ENCODE results near the gene IGFLR1.

The IGFLR1 gene

DNA sequence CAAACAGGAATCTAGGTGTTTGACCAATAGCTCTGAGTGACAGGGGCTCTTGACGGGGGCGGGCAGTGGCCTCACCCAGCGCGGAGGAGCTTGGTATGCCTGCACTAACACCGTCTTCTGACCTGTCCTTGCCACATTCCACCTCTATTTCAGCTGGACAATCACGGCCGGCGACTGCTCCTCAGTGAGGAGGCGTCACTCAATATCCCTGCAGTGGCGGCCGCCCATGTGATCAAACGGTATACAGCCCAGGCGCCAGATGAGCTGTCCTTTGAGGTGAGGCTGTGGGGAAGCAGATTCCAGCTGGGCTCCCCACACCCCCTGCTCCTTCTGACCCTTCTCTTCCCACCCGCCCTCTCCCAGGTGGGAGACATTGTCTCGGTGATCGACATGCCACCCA, 37.8 kb upstream of the IGFLR1 start:
- TF ChIP-seq, protein P1, sequence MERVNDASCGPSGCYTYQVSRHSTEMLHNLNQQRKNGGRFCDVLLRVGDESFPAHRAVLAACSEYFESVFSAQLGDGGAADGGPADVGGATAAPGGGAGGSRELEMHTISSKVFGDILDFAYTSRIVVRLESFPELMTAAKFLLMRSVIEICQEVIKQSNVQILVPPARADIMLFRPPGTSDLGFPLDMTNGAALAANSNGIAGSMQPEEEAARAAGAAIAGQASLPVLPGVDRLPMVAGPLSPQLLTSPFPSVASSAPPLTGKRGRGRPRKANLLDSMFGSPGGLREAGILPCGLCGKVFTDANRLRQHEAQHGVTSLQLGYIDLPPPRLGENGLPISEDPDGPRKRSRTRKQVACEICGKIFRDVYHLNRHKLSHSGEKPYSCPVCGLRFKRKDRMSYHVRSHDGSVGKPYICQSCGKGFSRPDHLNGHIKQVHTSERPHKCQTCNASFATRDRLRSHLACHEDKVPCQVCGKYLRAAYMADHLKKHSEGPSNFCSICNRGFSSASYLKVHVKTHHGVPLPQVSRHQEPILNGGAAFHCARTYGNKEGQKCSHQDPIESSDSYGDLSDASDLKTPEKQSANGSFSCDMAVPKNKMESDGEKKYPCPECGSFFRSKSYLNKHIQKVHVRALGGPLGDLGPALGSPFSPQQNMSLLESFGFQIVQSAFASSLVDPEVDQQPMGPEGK (CRISPR knock-in tag; IDR thresholded peaks at IDR 0.05; ENCODE audit: borderline replicate concordance): no peak
- TF ChIP-seq SNAI2 (CRISPR knock-in tag; IDR thresholded peaks at IDR 0.05) (no peak), OSR1 (CRISPR knock-in tag; IDR thresholded peaks at IDR 0.05) (no peak), TCF4 (CRISPR knock-in tag; IDR thresholded peaks at IDR 0.05; ENCODE audit: borderline replicate concordance) (no peak), ZFP3 (CRISPR knock-in tag; IDR thresholded peaks at IDR 0.05) (no peak), PPARA (CRISPR knock-in tag; IDR thresholded peaks at IDR 0.05; ENCODE audit: borderline replicate concordance) (no peak), BACH2 (CRISPR knock-in tag; IDR thresholded peaks at IDR 0.05; ENCODE audit: borderline replicate concordance) (no peak), ZNF70 (CRISPR knock-in tag; IDR thresholded peaks at IDR 0.05) (no peak), RARB (CRISPR knock-in tag; IDR thresholded peaks at IDR 0.05) (no peak)
- TF ChIP-seq, protein P2, sequence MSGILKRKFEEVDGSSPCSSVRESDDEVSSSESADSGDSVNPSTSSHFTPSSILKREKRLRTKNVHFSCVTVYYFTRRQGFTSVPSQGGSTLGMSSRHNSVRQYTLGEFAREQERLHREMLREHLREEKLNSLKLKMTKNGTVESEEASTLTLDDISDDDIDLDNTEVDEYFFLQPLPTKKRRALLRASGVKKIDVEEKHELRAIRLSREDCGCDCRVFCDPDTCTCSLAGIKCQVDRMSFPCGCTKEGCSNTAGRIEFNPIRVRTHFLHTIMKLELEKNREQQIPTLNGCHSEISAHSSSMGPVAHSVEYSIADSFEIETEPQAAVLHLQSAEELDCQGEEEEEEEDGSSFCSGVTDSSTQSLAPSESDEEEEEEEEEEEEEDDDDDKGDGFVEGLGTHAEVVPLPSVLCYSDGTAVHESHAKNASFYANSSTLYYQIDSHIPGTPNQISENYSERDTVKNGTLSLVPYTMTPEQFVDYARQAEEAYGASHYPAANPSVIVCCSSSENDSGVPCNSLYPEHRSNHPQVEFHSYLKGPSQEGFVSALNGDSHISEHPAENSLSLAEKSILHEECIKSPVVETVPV (CRISPR knock-in tag; IDR thresholded peaks at IDR 0.05): no peak
- TF ChIP-seq, protein P3, sequence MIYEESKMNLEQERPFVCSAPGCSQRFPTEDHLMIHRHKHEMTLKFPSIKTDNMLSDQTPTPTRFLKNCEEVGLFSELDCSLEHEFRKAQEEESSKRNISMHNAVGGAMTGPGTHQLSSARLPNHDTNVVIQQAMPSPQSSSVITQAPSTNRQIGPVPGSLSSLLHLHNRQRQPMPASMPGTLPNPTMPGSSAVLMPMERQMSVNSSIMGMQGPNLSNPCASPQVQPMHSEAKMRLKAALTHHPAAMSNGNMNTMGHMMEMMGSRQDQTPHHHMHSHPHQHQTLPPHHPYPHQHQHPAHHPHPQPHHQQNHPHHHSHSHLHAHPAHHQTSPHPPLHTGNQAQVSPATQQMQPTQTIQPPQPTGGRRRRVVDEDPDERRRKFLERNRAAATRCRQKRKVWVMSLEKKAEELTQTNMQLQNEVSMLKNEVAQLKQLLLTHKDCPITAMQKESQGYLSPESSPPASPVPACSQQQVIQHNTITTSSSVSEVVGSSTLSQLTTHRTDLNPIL (CRISPR knock-in tag; IDR thresholded peaks at IDR 0.05; ENCODE audit: low read depth): no peak
- no peak for ATAC-seq

DNA sequence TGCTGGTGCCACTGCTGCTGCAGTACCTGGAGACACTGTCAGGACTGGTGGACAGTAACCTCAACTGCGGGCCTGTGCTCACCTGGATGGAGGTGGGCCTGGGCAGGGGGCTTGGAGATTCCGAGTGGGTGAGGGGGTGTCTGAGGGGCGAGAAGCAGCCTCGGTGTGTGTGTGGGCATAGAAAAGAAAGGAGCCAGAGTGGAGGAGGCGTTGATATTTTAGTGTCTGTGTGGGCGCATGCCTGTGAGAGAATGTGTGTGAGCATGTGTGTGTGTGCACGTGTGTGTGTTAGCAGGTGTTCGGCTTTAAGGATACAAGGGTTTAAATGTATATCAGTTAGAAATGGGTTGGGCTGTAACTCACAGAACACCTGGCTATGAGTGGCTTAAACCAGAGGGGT, 36.8 kb upstream of the IGFLR1 start:
- no peak for ATAC-seq
- TF ChIP-seq ZC3H10 (CRISPR knock-in tag; IDR thresholded peaks at IDR 0.05) (no peak), GLIS3 (CRISPR knock-in tag; IDR thresholded peaks at IDR 0.05) (no peak), ZNF70 (CRISPR knock-in tag; IDR thresholded peaks at IDR 0.05) (no peak), ZNF8 (CRISPR knock-in tag; IDR thresholded peaks at IDR 0.05) (no peak), CSDC2 (CRISPR knock-in tag; IDR thresholded peaks at IDR 0.05) (no peak), OSR1 (CRISPR knock-in tag; IDR thresholded peaks at IDR 0.05) (no peak), ISL1 (CRISPR knock-in tag; IDR thresholded peaks at IDR 0.05) (no peak), ZFP3 (CRISPR knock-in tag; IDR thresholded peaks at IDR 0.05) (no peak), SNAI2 (CRISPR knock-in tag; IDR thresholded peaks at IDR 0.05) (no peak), RARB (CRISPR knock-in tag; IDR thresholded peaks at IDR 0.05) (no peak), ZFP30 (CRISPR knock-in tag; IDR thresholded peaks at IDR 0.05) (no peak), TCF4 (CRISPR knock-in tag; IDR thresholded peaks at IDR 0.05; ENCODE audit: borderline replicate concordance) (no peak)
- TF ChIP-seq, protein P4, sequence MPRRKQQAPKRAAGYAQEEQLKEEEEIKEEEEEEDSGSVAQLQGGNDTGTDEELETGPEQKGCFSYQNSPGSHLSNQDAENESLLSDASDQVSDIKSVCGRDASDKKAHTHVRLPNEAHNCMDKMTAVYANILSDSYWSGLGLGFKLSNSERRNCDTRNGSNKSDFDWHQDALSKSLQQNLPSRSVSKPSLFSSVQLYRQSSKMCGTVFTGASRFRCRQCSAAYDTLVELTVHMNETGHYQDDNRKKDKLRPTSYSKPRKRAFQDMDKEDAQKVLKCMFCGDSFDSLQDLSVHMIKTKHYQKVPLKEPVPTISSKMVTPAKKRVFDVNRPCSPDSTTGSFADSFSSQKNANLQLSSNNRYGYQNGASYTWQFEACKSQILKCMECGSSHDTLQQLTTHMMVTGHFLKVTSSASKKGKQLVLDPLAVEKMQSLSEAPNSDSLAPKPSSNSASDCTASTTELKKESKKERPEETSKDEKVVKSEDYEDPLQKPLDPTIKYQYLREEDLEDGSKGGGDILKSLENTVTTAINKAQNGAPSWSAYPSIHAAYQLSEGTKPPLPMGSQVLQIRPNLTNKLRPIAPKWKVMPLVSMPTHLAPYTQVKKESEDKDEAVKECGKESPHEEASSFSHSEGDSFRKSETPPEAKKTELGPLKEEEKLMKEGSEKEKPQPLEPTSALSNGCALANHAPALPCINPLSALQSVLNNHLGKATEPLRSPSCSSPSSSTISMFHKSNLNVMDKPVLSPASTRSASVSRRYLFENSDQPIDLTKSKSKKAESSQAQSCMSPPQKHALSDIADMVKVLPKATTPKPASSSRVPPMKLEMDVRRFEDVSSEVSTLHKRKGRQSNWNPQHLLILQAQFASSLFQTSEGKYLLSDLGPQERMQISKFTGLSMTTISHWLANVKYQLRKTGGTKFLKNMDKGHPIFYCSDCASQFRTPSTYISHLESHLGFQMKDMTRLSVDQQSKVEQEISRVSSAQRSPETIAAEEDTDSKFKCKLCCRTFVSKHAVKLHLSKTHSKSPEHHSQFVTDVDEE (CRISPR knock-in tag; IDR thresholded peaks at IDR 0.05): no peak
- TF ChIP-seq, protein P5, sequence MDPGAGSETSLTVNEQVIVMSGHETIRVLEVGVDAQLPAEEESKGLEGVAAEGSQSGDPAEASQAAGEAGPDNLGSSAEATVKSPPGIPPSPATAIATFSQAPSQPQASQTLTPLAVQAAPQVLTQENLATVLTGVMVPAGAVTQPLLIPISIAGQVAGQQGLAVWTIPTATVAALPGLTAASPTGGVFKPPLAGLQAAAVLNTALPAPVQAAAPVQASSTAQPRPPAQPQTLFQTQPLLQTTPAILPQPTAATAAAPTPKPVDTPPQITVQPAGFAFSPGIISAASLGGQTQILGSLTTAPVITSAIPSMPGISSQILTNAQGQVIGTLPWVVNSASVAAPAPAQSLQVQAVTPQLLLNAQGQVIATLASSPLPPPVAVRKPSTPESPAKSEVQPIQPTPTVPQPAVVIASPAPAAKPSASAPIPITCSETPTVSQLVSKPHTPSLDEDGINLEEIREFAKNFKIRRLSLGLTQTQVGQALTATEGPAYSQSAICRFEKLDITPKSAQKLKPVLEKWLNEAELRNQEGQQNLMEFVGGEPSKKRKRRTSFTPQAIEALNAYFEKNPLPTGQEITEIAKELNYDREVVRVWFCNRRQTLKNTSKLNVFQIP (CRISPR knock-in tag; IDR thresholded peaks at IDR 0.05; ENCODE audit: borderline replicate concordance, low read depth): no peak

DNA sequence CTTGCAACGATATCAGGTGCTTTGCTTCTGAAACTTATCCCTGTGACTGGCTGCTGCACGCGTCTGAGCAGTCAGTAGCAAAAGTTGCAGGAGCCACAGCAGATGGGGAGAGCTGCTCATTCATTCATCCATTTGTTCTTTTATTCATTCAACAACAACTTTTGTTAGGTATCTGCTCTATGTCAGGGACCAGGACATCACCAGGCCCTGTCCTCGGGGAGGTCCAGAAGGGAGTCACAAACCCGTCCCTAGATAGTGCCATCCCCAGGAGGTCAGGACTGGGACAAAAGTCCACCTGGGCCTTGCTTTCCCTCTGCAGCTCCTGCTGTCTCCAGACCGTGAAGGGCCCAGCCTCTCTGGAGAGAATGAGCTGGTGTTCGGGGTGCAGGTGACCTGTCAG, 35.7 kb upstream of the IGFLR1 start:
- no peak for TF ChIP-seq ZFP30 (CRISPR knock-in tag; IDR thresholded peaks at IDR 0.05)
- no peak for TF ChIP-seq ZNF565 (CRISPR knock-in tag; conservative IDR thresholded peaks at IDR 0.05; ENCODE audit: low read depth)
- no peak for TF ChIP-seq ZNF70 (CRISPR knock-in tag; IDR thresholded peaks at IDR 0.05)
- no peak for TF ChIP-seq CSDC2 (CRISPR knock-in tag; IDR thresholded peaks at IDR 0.05)
- TF ChIP-seq TCF4 (CRISPR knock-in tag; IDR thresholded peaks at IDR 0.05; ENCODE audit: borderline replicate concordance): no peak
- TF ChIP-seq ARNTL (CRISPR knock-in tag; IDR thresholded peaks at IDR 0.05; ENCODE audit: borderline replicate concordance, low read depth): no peak
- TF ChIP-seq ISL1 (CRISPR knock-in tag; IDR thresholded peaks at IDR 0.05): no peak
- no peak for TF ChIP-seq OSR1 (CRISPR knock-in tag; IDR thresholded peaks at IDR 0.05)
- TF ChIP-seq, protein P2 (CRISPR knock-in tag; IDR thresholded peaks at IDR 0.05): no peak
- TF ChIP-seq, protein P4 (CRISPR knock-in tag; IDR thresholded peaks at IDR 0.05): no peak
- TF ChIP-seq ZNF8 (CRISPR knock-in tag; IDR thresholded peaks at IDR 0.05): no peak
- TF ChIP-seq, protein P1 (CRISPR knock-in tag; IDR thresholded peaks at IDR 0.05; ENCODE audit: borderline replicate concordance): no peak
- ATAC-seq: no peak

All from SK-N-SH treated with all-trans-retinoic acid at 6 μM for 48 hours (cell line).